Fibroblast of lung (primary cell): ENCODE results near the gene AMPD2.
"Not testable (repeated sequence)": the region's sequence is repeated elsewhere in the genome, so short reads cannot be mapped to it uniquely, and the experiment has no call there.

ENCODE experiments used
- EZH2 ChIP-seq: IDR thresholded peaks from 2 replicates; pipeline ENCODE4 v1.5.1; 2012; ENCODE audit warnings: low read length, control low read depth, mild to moderate bottlenecking; ENCODE audit errors: missing control alignments
- TF ChIP-seq, protein P1 (sequence below), 2 donors: IDR thresholded peaks in 1 of 2; conservative IDR thresholded peaks in 1 of 2; 1 replicate in 1 of 2; 2 replicates in 1 of 2; pipeline ENCODE4 v1.5.1; 2011 to 2012; ENCODE audit warnings: low read length in 2 of 2, control low read depth in 1 of 2, inconsistent platforms in 1 of 2, low read depth in 1 of 2, mild to moderate bottlenecking in 1 of 2

DNA sequence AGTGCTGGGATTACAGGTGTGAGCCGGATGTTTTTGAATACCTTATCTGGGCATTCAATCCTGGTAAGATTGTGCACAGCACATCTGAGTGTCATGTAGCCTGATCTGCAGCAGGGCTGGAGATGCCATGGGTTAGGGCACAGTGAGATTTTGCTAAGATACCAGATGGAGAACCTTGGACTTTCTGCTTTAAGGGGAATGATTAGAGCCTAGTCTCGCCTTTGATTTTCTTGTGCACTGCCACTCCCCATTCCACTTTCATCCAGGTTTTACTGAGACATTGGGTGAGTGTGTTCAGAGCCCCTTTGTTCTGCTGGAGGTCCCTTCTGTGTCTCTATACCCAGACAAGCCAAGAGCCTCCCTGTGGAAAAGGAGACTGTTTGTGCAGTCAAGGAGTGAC is 54.2 kb downstream of the AMPD2 start:
- TF ChIP-seq, protein P1, sequence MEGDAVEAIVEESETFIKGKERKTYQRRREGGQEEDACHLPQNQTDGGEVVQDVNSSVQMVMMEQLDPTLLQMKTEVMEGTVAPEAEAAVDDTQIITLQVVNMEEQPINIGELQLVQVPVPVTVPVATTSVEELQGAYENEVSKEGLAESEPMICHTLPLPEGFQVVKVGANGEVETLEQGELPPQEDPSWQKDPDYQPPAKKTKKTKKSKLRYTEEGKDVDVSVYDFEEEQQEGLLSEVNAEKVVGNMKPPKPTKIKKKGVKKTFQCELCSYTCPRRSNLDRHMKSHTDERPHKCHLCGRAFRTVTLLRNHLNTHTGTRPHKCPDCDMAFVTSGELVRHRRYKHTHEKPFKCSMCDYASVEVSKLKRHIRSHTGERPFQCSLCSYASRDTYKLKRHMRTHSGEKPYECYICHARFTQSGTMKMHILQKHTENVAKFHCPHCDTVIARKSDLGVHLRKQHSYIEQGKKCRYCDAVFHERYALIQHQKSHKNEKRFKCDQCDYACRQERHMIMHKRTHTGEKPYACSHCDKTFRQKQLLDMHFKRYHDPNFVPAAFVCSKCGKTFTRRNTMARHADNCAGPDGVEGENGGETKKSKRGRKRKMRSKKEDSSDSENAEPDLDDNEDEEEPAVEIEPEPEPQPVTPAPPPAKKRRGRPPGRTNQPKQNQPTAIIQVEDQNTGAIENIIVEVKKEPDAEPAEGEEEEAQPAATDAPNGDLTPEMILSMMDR (conservative IDR thresholded peaks at IDR 0.05 in 1 of 2, IDR thresholded peaks at IDR 0.05 in 1 of 2; ENCODE audit: low read depth in 1 of 2, low read length in 2 of 2): not testable (repeated sequence)
- TF ChIP-seq EZH2: not testable (repeated sequence)
